Small intestine (tissue), 7 donors: ENCODE data around the gene MYH10. TPM values are rescaled to one million over a fixed set of nuclear protein-coding genes. Genes with fewer than 3 reads are reported as not detected.
A peak's percentile ranks its signal among the peaks of the same experiment; 100 is the strongest.

ENCODE experiments used
- DNase-seq, 2 donors: peaks; one replicate each; pipeline versions ENCODE4 v3.0.0 to v3.0.0-alpha.2; 2013
- FAIRE-seq: peaks from 2 replicates; lab custom pipeline; 2012; peaks lifted over from hg19 to GRCh38; lab: Jason Lieb, UNC
- H3K27ac ChIP-seq, 3 donors: one replicate each; pipeline ENCODE4 v1.5.1; 2013; ENCODE audit warnings: low read length in 2 of 3, mild to moderate bottlenecking in 2 of 3, control low read depth in 1 of 3, inconsistent platforms in 1 of 3, low read depth in 1 of 3, moderate library complexity in 1 of 3
- H3K27me3 ChIP-seq, 3 donors: one replicate each; pipeline ENCODE4 v1.6.1; 2013; ENCODE audit warnings: low read length in 3 of 3, inconsistent platforms in 1 of 3; ENCODE audit not compliant: control insufficient read depth in 3 of 3, insufficient read depth in 3 of 3
- H3K36me3 ChIP-seq, 3 donors: one replicate each; pipeline ENCODE4 v1.6.1; 2013; ENCODE audit warnings: low read length in 3 of 3, inconsistent platforms in 1 of 3, low read depth in 1 of 3, mild to moderate bottlenecking in 1 of 3, moderate library complexity in 1 of 3; ENCODE audit not compliant: control insufficient read depth in 3 of 3, insufficient read depth in 2 of 3
- H3K4me1 ChIP-seq, 3 donors: one replicate each; pipeline ENCODE4 v1.6.1; 2013; ENCODE audit warnings: low read length in 2 of 3, inconsistent platforms in 1 of 3, low read depth in 1 of 3, mild to moderate bottlenecking in 1 of 3, moderate library complexity in 1 of 3; ENCODE audit not compliant: control insufficient read depth in 3 of 3, insufficient read depth in 2 of 3
- H3K4me3 ChIP-seq, 3 donors: one replicate each; pipeline ENCODE4 v1.5.1; 2013; ENCODE audit warnings: low read length in 3 of 3, control low read depth in 1 of 3, inconsistent platforms in 1 of 3, low read depth in 1 of 3, mild to moderate bottlenecking in 1 of 3, moderate library complexity in 1 of 3
- H3K9me3 ChIP-seq, 2 donors: one replicate each; pipeline ENCODE4 v1.6.1; 2013; ENCODE audit warnings: low read depth in 1 of 2, low read length in 1 of 2; ENCODE audit not compliant: control insufficient read depth in 2 of 2, insufficient read depth in 1 of 2
- WGBS, 3 donors: extraction: QIAGEN DNeasy Blood & Tissue Kit; methylation state at CpG; one replicate each; pipeline ENCODE4 v1.1.7; 2013; 5-methylcytosine and 5-hydroxymethylcytosine counted together
- polyA plus RNA-seq, 4 donors: library from polyadenylated mRNA; stranded (reverse) in 3 of 4; unstranded in 1 of 4; fragments of 200-250 nt in 3 of 4; fragments of 120-200 nt in 1 of 4; gene quantifications; one replicate each; pipeline versions ENCODE4 v1.2.1 to v1.2.3, GENCODE V29; 2013
- donor health status: healthy with polysubstance abuse.
- donor health status: control.
- donor health status: control.
- donor health status: Bipolar disorder and iron deficiency.
- donor health status: healthy.

MYH10 gene
- polyA plus RNA-seq, 4 donors = 0.81 to 50.9 (median 3.8) TPM

DNA sequence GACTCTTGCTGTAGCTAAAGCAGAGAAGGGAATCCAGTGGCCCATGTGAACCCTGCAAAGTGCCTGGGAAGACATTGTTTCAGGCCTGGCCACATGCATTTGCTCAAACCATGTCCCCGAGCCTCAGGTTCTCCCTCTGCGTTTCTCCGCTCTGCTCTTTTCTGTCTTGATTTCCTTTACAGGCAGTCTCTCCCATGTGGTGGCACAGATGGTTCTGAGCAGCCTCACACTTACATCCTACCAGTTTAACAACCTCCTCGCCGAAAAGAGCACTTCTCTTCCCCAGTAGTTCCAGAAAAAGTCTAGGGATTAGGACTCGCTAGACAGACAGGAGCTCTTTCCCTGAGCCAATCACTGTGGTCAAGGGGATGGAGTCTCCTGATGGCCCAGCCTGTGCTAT, 28.3 kb upstream of the MYH10 start:
- 92 to 96% (median 93%) methylated on average over 6 of the region's 6 CpGs for WGBS, 3 donors
- no peaks in the 10 kb centered on the region for H3K4me1 ChIP-seq
- peaks cover 0 to 11% of the 10 kb centered on the region in 2 donors for H3K9me3 ChIP-seq
- DNase-seq (no peak), FAIRE-seq (no peak)
- H3K27ac ChIP-seq = no peak overlapping the region
- peaks cover 0 to 4% (median 0%) of the 10 kb centered on the region in 3 donors for H3K27me3 ChIP-seq
- H3K4me3 ChIP-seq = no peak overlapping the region
- no peaks in the 10 kb centered on the region for H3K36me3 ChIP-seq

GRCh38 chr17:8656693-8657092, 26.2 kb upstream of the MYH10 start:
- no peak overlapping the region for H3K4me3 ChIP-seq
- no peak overlapping the region for H3K27ac ChIP-seq
- DNase-seq (no peak), FAIRE-seq (no peak)
- peaks cover 0 to 4% (median 0%) of the 10 kb centered on the region in 3 donors for H3K27me3 ChIP-seq
- 83 to 92% (median 89%) methylated on average over 4 of the region's 4 CpGs for WGBS, 3 donors
- H3K9me3 ChIP-seq = peaks cover 0 to 11% of the 10 kb centered on the region in 2 donors
- no peaks in the 10 kb centered on the region for H3K4me1 ChIP-seq
- H3K36me3 ChIP-seq = no peaks in the 10 kb centered on the region

- DNase-seq (no peak), FAIRE-seq (no peak)
- Histone ChIP-seq H3K4me3 (no peak overlapping the region), H3K4me1 (no peaks in the 10 kb centered on the region), H3K9me3 (peaks cover 0 to 11% of the 10 kb centered on the region in 2 donors), H3K36me3 (no peaks in the 10 kb centered on the region), H3K27me3 (peaks cover 0 to 4% (median 0%) of the 10 kb centered on the region in 3 donors), H3K27ac (no peak overlapping the region)
- WGBS, 3 donors = 79 to 85% (median 83%) methylated on average over 4 of the region's 4 CpGs
Observed at GRCh38 chr17:8654822-8655221, 24.3 kb upstream of the MYH10 start.

- H3K4me3 ChIP-seq = no peak overlapping the region
- no peak for FAIRE-seq
Observed at GRCh38 chr17:8651013-8651412, 20.5 kb upstream of the MYH10 start.

DNA sequence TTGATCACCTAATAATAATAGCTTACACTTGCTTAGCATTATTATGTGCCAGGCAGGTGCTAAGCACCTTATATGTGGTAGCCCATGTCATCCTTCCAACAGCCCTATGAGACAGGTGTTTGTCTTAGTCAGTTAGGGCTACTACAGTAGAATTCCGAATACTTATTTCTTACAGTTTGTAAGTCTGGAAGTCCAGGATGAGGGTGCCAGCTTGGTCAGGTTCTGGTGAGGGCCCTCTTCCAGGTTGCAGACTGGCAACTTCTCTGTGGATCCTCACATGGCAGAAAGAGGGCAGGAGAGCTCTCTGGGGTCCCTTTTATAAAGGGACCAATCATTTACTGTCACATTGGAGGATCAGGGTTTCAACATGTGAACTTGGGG, 19.6 kb upstream of the MYH10 start:
- H3K27ac ChIP-seq = no peak overlapping the region
- no peaks in the 10 kb centered on the region for H3K9me3 ChIP-seq
- H3K4me1 ChIP-seq = no peaks in the 10 kb centered on the region
- no peak overlapping the region for H3K4me3 ChIP-seq
- H3K27me3 ChIP-seq = no peaks in the 10 kb centered on the region
- no peak for FAIRE-seq
- no peaks in the 10 kb centered on the region for H3K36me3 ChIP-seq
- no peak for DNase-seq
- 72 to 93% (median 74%) methylated on average over 1 of the region's 1 CpG for WGBS, 3 donors

More at GRCh38 chr17:8651013-8651412, 20.5 kb upstream of the MYH10 start:
- H3K27ac ChIP-seq = no peak overlapping the region
- H3K36me3 ChIP-seq = no peaks in the 10 kb centered on the region
- peaks cover 0 to 2% of the 10 kb centered on the region in 2 donors for H3K9me3 ChIP-seq
- no peak for DNase-seq
- H3K27me3 ChIP-seq = no peaks in the 10 kb centered on the region
- no peaks in the 10 kb centered on the region for H3K4me1 ChIP-seq
- 19 to 51% (median 28%) methylated on average over 4 of the region's 4 CpGs for WGBS, 3 donors

- DNase-seq (no peak), FAIRE-seq (no peak)
- Histone ChIP-seq H3K9me3 (no peaks in the 10 kb centered on the region), H3K27ac (no peak overlapping the region), H3K4me3 (no peak overlapping the region), H3K36me3 (no peaks in the 10 kb centered on the region), H3K4me1 (no peaks in the 10 kb centered on the region), H3K27me3 (no peaks in the 10 kb centered on the region)
- WGBS, 3 donors = 79 to 83% (median 83%) methylated on average over 17 of the region's 17 CpGs
Observed at GRCh38 chr17:8649157-8650118, 18.9 kb upstream of the MYH10 start.

- no peak for FAIRE-seq
- H3K4me3 ChIP-seq = no peak overlapping the region
Observed at GRCh38 chr17:8647956-8648355, 17.4 kb upstream of the MYH10 start.

DNA sequence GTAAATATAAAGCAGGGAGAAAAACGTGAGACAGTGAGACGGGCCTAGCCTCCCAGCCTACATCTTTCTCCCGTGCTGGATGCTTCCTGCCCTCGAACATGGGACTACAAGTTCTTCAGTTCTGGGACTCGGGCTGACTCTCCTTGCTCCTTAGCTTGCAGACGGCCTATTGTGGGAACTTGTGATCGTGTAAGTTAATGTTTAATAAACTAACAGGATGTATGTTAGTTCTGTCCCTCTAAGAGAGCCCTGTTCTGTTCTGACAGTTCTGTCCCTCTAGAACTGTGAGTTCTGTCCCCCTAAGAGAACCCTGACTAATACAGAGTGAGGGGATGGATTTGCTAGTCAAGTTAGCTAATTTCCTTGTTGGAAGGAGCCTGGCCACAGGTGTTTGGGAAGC, 16.7 kb upstream of the MYH10 start:
- H3K9me3 ChIP-seq = no peaks in the 10 kb centered on the region
- FAIRE-seq = no peak

More at GRCh38 chr17:8647956-8648355, 17.4 kb upstream of the MYH10 start:
- no peaks in the 10 kb centered on the region for H3K4me1 ChIP-seq
- H3K27ac ChIP-seq = no peak overlapping the region
- H3K27me3 ChIP-seq = no peaks in the 10 kb centered on the region
- no peaks in the 10 kb centered on the region for H3K36me3 ChIP-seq
- no peak for DNase-seq
- 88 to 94% (median 92%) methylated on average over 7 of the region's 7 CpGs for WGBS, 3 donors
- H3K9me3 ChIP-seq = no peaks in the 10 kb centered on the region

More for the DNA sequence above, 16.7 kb upstream of the MYH10 start:
- no peaks in the 10 kb centered on the region for H3K4me1 ChIP-seq
- WGBS, 3 donors = 21 to 64% (median 35%) methylated on average over 7 of the region's 7 CpGs
- H3K36me3 ChIP-seq = no peaks in the 10 kb centered on the region
- peak in 1 of 2 donors; percentile 49 for DNase-seq
- no peak overlapping the region for H3K4me3 ChIP-seq
- no peak overlapping the region for H3K27ac ChIP-seq
- no peaks in the 10 kb centered on the region for H3K27me3 ChIP-seq
